Subcutaneous abdominal adipose tissue (tissue), 5 donors: ENCODE measurements around the gene SLC30A3.
A peak's percentile ranks its signal among the peaks of the same experiment; 100 is the strongest.

Source experiments
- H3K27ac ChIP-seq: one replicate; pipeline ENCODE4 v1.7.0; 2013; ENCODE audit warnings: low read depth, mild to moderate bottlenecking, inconsistent platforms, low read length, moderate library complexity
- H3K27me3 ChIP-seq, 5 donors: one replicate each; pipeline ENCODE4 v1.7.0; 2013; ENCODE audit warnings: low read length in 5 of 5, inconsistent platforms in 1 of 5; ENCODE audit not compliant: control insufficient read depth in 5 of 5, insufficient read depth in 4 of 5
- H3K36me3 ChIP-seq, 5 donors: one replicate each; pipeline ENCODE4 v1.7.0; 2013; ENCODE audit warnings: low read length in 5 of 5; ENCODE audit not compliant: control insufficient read depth in 5 of 5, insufficient read depth in 5 of 5
- H3K4me1 ChIP-seq, 5 donors: one replicate each; pipeline ENCODE4 v1.7.0; 2013; ENCODE audit warnings: low read length in 5 of 5, mild to moderate bottlenecking in 3 of 5, moderate library complexity in 1 of 5; ENCODE audit not compliant: control insufficient read depth in 5 of 5, insufficient read depth in 5 of 5
- H3K4me3 ChIP-seq, 5 donors: one replicate each; pipeline ENCODE4 v1.7.0; 2013; ENCODE audit warnings: low read length in 5 of 5, low read depth in 1 of 5
- H3K9ac ChIP-seq, 5 donors: one replicate each; pipeline ENCODE4 v1.7.0; 2013; ENCODE audit warnings: low read length in 5 of 5, mild to moderate bottlenecking in 4 of 5, moderate library complexity in 3 of 5
- H3K9me3 ChIP-seq, 5 donors: one replicate each; pipeline ENCODE4 v1.7.0; 2013; ENCODE audit warnings: low read length in 5 of 5; ENCODE audit not compliant: control insufficient read depth in 5 of 5
- donor health status: healthy.
- donor health status: healthy.
- donor health status: healthy.
- donor health status: healthy.
- donor health status: healthy.

Gene SLC30A3

DNA sequence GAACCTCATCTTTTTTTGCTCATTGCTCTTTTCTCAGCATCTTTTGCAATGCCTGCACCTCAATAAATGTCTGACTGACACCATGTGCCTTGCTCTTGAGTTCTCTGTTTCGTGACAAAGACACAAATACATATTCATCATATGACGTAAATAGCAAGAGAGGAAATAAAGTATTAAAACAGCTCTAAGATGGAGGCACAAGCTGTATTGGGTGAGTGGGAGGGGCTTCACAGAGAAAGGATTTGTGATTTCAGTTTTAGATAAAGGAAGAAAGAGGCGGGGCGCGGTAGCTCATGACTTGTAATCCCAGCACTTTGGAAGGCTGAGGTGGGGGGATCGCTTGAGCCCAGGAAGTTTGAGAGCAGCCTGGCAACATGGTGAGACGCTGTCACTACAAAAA is 42.8 kb downstream of the SLC30A3 start:
- Histone ChIP-seq H3K9me3 (no peaks in the 10 kb centered on the region), H3K27ac (no peak overlapping the region), H3K27me3 (no peaks in the 10 kb centered on the region), H3K9ac (no peak overlapping the region), H3K4me1 (peaks cover 4 to 18% (median 15%) of the 10 kb centered on the region in 5 donors), H3K4me3 (no peak overlapping the region), H3K36me3 (peaks cover 7 to 55% (median 47%) of the 10 kb centered on the region in 5 donors)

DNA sequence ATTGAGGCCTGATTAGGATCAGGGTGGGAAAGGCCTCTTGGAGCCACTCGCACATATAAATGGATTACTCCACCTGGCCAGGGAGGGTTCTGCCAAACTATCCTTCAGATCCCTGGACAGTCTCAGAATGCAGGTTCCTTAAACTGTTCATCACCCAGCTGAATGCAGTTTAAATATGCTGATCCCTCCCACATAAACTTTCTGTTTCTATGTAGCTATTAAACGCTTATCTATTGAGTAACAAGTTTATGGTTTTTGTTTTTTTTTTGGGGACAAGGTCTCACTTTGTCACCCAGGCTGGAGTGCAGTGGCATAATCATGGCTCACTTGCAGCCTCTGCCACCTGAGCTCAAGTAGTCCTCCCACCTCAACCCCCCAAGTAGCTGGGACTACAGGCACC is 43.8 kb downstream of the SLC30A3 start:
- Histone ChIP-seq H3K4me3 (no peak overlapping the region), H3K27ac (no peak overlapping the region), H3K4me1 (peaks cover 4 to 18% (median 15%) of the 10 kb centered on the region in 5 donors), H3K9ac (no peak overlapping the region), H3K36me3 (peaks cover 5 to 46% (median 37%) of the 10 kb centered on the region in 5 donors), H3K9me3 (no peaks in the 10 kb centered on the region), H3K27me3 (no peaks in the 10 kb centered on the region)

DNA sequence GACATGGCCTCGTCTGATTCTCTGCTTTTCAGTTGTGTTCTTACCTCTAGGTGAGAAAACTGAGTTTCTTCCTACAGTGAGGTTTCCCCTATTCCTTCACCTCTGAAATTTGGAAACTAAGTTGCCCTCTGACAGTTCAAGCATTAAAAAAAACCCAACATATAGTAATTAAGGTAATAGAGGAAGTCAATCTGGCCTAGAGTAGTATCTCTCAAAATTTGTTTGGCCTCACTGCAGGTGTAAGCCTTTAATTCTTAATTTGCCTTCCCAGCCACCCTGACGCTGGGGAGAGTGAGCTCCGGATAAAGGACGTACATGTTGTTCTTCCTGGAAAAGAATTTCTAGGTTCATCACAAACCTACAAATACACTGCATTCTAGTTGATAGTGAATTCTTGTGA is 44.2 kb downstream of the SLC30A3 start:
- Histone ChIP-seq H3K4me3 (no peak overlapping the region), H3K27ac (no peak overlapping the region), H3K4me1 (peaks cover 4 to 18% (median 16%) of the 10 kb centered on the region in 5 donors), H3K36me3 (peaks cover 5 to 41% (median 32%) of the 10 kb centered on the region in 5 donors), H3K27me3 (no peaks in the 10 kb centered on the region), H3K9ac (no peak overlapping the region), H3K9me3 (no peaks in the 10 kb centered on the region)

DNA sequence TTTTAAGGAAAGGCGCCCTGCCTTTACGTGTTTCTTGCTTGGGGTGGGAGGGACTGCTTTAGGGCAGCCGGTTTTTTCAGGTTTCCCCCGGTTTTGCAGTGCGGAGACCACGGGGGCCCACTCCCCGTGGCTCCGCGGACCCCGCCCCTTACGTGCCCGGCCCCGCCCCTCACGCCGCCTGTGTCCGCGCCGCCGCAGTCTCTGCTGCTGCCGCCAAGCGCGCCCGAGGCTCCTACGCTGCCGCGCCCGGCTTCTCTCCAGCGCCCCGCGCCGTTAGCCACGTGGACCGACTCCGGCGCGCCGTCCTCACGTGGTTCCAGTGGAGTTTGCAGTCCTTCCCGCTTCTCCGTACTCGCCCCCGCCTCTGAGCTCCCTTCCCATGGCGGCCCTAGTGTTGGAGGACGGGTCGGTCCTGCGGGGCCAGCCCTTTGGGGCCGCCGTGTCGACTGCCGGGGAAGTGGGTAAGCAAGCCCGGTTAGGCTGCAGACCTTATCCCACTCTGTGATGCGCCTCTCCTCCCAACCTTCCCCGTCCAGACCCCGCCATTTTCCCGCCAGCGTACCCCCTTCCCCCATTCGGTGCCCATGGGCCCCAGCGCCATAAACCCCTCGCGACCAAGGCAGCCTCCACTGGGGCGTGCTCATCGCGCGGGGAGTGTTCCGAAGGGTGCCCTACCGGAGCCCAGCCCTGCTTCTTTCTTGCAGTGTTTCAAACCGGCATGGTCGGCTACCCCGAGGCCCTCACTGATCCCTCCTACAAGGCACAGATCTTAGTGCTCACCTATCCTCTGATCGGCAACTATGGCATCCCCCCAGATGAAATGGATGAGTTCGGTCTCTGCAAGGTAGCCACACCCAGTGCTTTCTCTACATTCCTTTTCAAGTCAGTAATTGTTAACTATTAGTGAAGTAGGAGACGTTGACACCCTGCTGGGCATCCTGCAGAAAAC is 45.4 kb downstream of the SLC30A3 start, which contains the start of gene CAD:
Gene CAD (plus strand): TSS at position 197 of the 949 bp plus-strand sequence. CDS start 183 bp downstream, at position 380.
- H3K27me3 ChIP-seq, result no peaks in the 10 kb centered on the region
- no peak within 1 kb of the TSS for H3K27ac ChIP-seq
- H3K4me1 ChIP-seq, result peaks cover 4 to 28% (median 25%) of the 10 kb centered on the region in 5 donors
- H3K36me3 ChIP-seq, result peaks cover 5 to 30% (median 23%) of the 10 kb centered on the region in 5 donors
- H3K9ac ChIP-seq, result peak within 1 kb of the TSS; percentile 43 to 88 (median 66)
- peak within 1 kb of the TSS; percentile 75 to 86 (median 80) for H3K4me3 ChIP-seq
- H3K9me3 ChIP-seq, result no peaks in the 10 kb centered on the region

DNA sequence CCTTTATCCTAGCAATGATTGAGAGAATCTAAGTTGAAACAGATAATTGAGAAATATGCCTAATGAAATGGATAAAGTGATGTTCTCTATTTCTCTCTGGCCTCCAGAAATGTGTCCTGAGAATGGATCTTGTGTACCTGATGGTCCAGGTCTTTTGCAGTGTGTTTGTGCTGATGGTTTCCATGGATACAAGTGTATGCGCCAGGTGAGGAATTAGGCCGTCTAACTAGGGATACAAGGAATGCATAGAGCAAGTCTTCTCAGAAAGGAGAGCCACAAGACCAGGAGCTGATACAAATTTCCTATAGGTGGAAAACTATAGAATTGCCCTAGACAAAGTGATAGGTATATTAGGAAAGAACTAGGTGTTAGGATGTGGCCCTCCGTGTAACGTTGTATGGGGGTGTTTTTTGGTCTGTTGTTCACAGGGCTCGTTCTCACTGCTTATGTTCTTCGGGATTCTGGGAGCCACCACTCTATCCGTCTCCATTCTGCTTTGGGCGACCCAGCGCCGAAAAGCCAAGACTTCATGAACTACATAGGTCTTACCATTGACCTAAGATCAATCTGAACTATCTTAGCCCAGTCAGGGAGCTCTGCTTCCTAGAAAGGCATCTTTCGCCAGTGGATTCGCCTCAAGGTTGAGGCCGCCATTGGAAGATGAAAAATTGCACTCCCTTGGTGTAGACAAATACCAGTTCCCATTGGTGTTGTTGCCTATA is 46.3 kb downstream of the SLC30A3 start:
- Histone ChIP-seq H3K4me3 (peak overlapping the region; percentile 69 to 86 (median 80)), H3K27me3 (no peaks in the 10 kb centered on the region), H3K9me3 (no peaks in the 10 kb centered on the region), H3K4me1 (peaks cover 4 to 30% (median 25%) of the 10 kb centered on the region in 5 donors), H3K36me3 (peaks cover 3 to 22% (median 16%) of the 10 kb centered on the region in 5 donors), H3K9ac (peak overlapping the region in 4 of 5 donors; percentile 43 to 83 (median 64)), H3K27ac (no peak overlapping the region)

DNA sequence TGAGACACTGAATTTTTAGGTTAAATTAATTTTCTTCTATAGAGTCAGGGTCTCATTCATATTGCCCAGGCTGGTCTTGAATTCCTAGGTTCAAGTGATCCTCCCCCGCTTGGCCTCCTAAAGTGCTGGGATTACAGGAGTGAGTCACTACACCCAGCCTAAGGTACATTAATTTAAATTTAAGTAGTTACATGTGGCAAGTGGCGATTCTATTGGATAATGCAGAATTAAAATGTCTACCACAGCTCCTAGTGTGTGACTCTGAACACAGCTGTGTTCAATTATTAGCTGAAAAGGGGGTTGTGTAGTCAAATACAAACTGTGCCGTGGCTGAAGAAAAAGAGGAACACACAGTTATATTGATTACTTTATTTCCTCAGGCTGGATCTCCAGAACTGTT is 47.9 kb downstream of the SLC30A3 start:
- peaks cover 6 to 42% (median 38%) of the 10 kb centered on the region in 5 donors for H3K4me1 ChIP-seq
- H3K4me3 ChIP-seq, result no peak overlapping the region
- H3K9ac ChIP-seq, result no peak overlapping the region
- H3K27ac ChIP-seq, result no peak overlapping the region
- H3K36me3 ChIP-seq, result peaks cover 3 to 10% (median 7%) of the 10 kb centered on the region in 5 donors
- no peaks in the 10 kb centered on the region for H3K9me3 ChIP-seq
- no peaks in the 10 kb centered on the region for H3K27me3 ChIP-seq

- no peaks in the 10 kb centered on the region for H3K27me3 ChIP-seq
- peaks cover 3 to 21% (median 12%) of the 10 kb centered on the region in 5 donors for H3K36me3 ChIP-seq
- H3K4me3 ChIP-seq, result peak overlapping the region; percentile 90 to 96 (median 96)
- H3K9ac ChIP-seq, result peak overlapping the region; percentile 92 to 99 (median 96)
- peaks cover 7 to 55% (median 53%) of the 10 kb centered on the region in 5 donors for H3K4me1 ChIP-seq
- H3K27ac ChIP-seq, result peak overlapping the region; percentile 94
- no peaks in the 10 kb centered on the region for H3K9me3 ChIP-seq
Observed at GRCh38 chr2:27212626-27213471, 50.0 kb downstream of the SLC30A3 start.

DNA sequence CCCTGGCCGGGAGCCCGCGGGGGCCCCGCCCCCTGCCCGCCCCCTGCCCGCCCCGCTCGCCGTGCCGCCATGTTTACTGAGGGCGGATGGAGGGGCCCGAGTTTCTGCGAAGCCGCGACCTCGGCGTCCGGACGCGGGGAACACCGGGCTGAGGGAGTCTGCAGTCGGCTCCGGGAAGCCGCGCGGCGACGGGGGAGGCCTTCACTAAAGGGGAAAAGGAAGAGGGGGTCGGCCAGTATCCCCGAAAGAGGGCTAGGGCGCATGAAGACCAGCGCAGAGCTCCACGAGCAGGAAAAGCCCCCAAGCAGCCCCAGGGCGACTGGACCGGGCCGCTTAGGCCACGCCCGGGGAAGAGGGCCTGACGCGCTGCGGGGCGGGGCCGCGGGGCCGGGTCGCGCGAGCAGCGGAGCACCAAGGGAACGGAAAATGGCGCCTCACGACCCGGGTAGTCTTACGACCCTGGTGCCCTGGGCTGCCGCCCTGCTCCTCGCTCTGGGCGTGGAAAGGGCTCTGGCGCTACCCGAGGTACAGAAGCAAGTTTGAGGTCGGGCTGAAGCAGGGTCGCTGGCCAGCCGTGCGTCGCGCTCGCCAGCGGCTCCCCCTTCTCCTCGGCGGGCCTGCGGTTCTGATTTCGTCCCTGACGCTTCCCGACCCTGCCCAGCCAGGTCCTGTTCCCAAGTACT is 50.8 kb downstream of the SLC30A3 start, which contains the start of the genes ATRAID and SLC5A6:
Gene ATRAID (plus strand): TSS at position 99 of the 683 bp plus-strand sequence. CDS start 328 bp downstream, at position 427.
Gene SLC5A6 (minus strand): TSS at position 326 of the 683 bp plus-strand sequence. CDS start 4,618 bp downstream, outside the sequence.
- Histone ChIP-seq H3K27ac (peak within 1 kb of the TSS; percentile 94), H3K9me3 (no peaks in the 10 kb centered on the region), H3K4me1 (peaks cover 5 to 57% (median 55%) of the 10 kb centered on the region in 5 donors), H3K4me3 (peak within 1 kb of the TSS; percentile 93 to 99 (median 96)), H3K9ac (peak within 1 kb of the TSS; percentile 92 to 99 (median 97)), H3K36me3 (peaks cover 3 to 28% (median 19%) of the 10 kb centered on the region in 5 donors), H3K27me3 (no peaks in the 10 kb centered on the region)
